PFSK-1 (cell line): ENCODE data around the gene MTERF4.

ENCODE experiments used
- FOXP2 ChIP-seq: optimal IDR thresholded peaks from 2 replicates; pipeline ENCODE3; 2011; ENCODE audit warnings: borderline replicate concordance, control low read depth, inconsistent platforms; ENCODE audit not compliant: insufficient read depth; ENCODE audit errors: extremely low read length, extremely low read depth
- POLR2AphosphoS5 ChIP-seq: IDR thresholded peaks from 2 replicates; pipeline ENCODE4 v1.6.1; 2012; ENCODE audit warnings: low read depth, mild to moderate bottlenecking, control low read depth, low read length, moderate library complexity
- REST ChIP-seq, 2 experiments: IDR thresholded peaks; 2 replicates each; pipeline versions ENCODE4 v1.6.1 to v1.8.0; 2011 to 2012; ENCODE audit warnings: low read depth in 2 of 2, low read length in 2 of 2, control low read depth in 1 of 2, inconsistent platforms in 1 of 2, mild to moderate bottlenecking in 1 of 2, moderate library complexity in 1 of 2; ENCODE audit not compliant: insufficient read depth in 1 of 2
- SIN3A ChIP-seq: IDR thresholded peaks from 2 replicates; pipeline ENCODE4 v1.6.1; 2012; ENCODE audit warnings: mild to moderate bottlenecking, low read length, moderate library complexity, borderline replicate concordance; ENCODE audit not compliant: insufficient read depth
- TAF1 ChIP-seq: IDR thresholded peaks from 2 replicates; pipeline ENCODE4 v1.6.1; 2012; ENCODE audit warnings: low read length, control low read depth, borderline replicate concordance; ENCODE audit not compliant: insufficient read depth

The MTERF4 gene

DNA sequence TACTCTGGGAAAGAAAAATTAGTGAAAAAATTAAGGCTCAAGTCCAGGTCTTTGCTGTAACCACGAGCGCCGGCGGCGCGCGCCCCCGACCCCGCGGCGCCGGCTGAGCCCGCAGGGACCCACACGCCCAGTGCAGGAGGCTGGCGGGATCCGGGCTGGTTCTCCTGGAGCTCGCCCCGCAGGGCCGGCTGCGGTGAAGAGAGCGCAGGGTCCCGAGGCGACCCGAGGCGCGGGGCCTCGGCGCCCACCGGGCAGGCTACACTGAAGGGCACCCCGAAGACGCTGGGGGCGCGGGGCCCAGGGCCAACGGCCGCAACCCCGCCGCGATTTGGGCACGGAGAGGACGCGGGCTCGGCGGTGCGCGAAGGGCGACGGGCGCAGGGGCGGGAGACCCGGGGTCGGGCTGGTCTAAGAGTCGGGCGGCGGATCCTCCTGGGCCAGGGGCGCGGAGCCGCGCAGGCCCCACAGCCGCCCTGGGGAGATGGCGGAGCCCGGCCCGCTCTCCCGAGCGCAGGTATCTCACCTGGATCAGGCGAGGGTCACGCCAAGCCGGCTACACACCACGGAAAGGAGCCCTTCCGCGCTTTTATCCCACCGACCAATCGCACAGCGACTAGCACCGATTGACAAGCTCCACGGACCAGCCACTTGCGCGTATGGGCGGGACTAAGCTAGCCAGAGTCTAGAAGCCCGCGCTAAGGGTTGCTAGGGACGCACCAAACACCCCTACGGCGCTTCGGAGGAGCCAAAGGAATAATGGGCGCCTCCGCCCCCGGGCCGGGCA lies 47.0 kb upstream of the MTERF4 start, which contains the start of gene PASK:
PASK (minus strand) TSS at position 582 of the 784 bp plus-strand sequence. CDS start 6,440 bp downstream, outside the sequence.
- TF ChIP-seq SIN3A (peak; percentile 57; the same call in 1 of the 2 replicates), REST (IDR thresholded peaks at IDR 0.05; ENCODE audit: insufficient read depth in 1 of 2, low read depth in 2 of 2, low read length in 2 of 2) (no peak), FOXP2 (peak; percentile 33)

DNA sequence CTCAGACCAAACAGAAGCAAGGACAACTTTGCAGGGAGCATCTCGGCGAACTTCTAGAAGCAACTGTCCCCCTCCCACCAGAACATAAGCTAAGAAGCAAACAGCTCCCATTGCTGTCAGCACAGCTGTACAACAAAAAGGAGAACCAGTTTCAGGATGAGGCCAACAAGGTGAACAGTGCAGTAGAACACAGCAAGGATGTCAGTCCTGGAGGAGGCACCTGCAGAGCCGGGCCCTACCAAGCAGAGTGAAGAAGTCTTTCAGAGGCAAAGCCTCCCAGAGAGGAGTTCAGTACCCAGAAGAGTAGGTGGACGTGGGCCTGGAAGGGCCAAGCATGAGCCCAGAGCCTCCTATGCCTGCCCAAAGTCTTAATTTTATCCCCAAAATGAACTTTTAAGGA lies 46.2 kb upstream of the MTERF4 start:
- TF ChIP-seq POLR2AphosphoS5 (no peak), REST (IDR thresholded peaks at IDR 0.05; ENCODE audit: insufficient read depth in 1 of 2, low read depth in 2 of 2, low read length in 2 of 2) (no peak), FOXP2 (no peak), SIN3A (no peak), TAF1 (no peak)

DNA sequence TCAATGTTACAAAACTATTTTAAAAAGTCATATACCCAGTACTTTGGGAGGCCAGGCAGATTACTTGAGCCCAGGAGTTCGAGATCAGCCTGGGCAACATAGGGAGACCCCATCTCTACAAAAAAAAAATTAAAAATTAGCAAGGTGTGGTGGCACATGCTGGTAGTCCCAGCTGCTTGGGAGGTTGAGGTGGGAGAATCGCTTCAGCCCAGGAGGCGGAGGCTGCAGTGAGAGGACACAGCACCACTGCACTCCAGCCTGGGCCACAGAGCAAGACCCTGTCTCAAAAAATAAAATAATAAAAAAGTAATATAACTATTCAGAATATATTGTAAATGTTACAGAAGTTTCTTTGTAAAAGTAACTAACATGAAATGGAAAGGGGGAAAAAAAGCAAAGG lies 45.2 kb upstream of the MTERF4 start:
- TF ChIP-seq TAF1, result no peak
- no peak for TF ChIP-seq SIN3A
- TF ChIP-seq FOXP2, result no peak
- TF ChIP-seq REST (IDR thresholded peaks at IDR 0.05; ENCODE audit: insufficient read depth in 1 of 2, low read depth in 2 of 2, low read length in 2 of 2), result no peak

- TF ChIP-seq TAF1 (no peak), REST (IDR thresholded peaks at IDR 0.05; ENCODE audit: insufficient read depth in 1 of 2, low read depth in 2 of 2, low read length in 2 of 2) (no peak), POLR2AphosphoS5 (no peak), FOXP2 (no peak), SIN3A (no peak)
Measured at GRCh38 chr2:241146286-241146685, 44.2 kb upstream of the MTERF4 start.
